ENCODE data around the gene CCDC184.
"Not testable (repeated sequence)": the region's sequence is repeated elsewhere in the genome, so short reads cannot be mapped to it uniquely, and the experiment has no call there.

Gene CCDC184

DNA sequence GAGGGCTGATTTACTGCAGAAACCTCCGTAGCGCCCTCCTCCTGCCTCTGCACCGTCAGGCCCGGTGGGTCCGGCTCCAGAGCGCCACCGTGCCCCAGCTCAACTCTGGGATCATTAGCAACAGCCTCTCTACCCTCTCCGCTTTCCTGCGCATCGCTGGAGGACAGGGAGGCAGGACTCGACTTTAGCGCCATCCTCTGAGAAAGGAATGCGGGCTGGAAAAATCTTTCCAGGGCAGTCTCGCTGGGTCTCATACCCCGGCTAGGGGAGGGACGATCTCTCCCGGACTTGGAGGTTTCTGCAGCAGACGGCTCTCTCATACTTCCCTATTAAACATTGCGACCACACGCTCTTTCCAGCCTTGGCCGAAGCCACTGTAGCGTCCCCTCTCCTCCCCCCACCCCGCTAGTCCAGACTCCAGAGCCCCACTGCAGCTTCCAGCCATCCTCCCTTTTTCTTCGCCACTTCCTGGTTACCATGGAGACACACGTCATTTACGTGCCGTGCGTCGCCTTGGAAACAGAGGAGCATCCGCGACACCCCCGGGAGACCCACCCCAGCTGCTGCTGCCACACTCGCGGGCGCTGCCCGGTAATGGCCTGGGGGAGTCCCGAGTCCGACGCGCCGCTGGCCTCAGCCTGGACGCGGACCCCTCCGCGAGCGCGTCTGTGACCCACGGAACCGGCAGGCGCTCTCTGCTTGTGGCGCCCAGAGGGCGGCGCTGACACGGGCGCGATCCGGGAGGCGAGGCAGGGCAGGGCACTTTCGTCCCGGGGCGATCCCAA, at the start of gene CCDC184:
TSS of gene CCDC184 (plus strand) at position 554 of the 785 bp plus-strand sequence. CDS start 479 bp downstream, outside the sequence.
- peak; percentile 61 for DNase-seq

- no peak for DNase-seq
Observed at GRCh38 chr12:48135027-48135426, 48.4 kb upstream of the CCDC184 start.

DNA sequence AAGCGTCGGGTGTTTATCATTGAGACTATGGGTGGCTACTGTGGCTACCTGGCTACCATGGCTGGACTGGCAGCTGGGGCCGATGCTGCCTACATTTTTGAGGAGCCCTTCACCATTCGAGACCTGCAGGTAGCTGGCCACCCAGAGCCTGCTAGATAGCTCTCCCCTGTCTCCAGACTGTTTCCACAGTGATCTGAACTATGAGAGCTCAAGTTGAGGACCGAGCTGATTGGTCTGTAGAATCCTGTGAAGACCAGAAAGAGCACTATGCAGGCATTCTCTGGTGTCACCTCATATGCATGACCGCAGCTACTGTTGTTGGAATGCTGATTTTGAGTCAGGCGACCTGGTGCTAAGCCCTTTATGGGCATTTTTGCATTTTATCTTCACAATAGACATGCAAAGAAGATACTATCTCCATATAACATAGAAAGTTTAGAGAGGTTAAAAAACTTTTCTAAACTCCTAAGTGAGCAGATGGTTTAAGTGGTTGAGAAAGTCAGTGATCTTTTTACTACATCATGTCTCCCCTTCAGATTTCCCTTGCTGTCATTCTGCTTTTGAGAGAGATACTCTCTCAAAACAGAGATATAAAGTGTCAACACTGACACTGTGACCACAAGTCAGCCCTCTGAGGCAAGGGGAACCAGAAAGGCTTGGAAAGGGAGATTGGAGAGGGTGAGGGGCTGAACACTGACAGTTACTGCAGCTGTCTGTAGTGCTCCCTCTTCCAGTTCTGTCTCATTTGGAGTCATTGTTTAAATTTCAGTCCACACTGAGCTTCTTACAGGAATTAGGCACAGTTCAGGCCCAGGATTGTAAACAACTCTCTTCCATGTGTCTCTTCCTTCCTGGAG, 40.4 kb upstream of the CCDC184 start:
- no peak for DNase-seq

DNA sequence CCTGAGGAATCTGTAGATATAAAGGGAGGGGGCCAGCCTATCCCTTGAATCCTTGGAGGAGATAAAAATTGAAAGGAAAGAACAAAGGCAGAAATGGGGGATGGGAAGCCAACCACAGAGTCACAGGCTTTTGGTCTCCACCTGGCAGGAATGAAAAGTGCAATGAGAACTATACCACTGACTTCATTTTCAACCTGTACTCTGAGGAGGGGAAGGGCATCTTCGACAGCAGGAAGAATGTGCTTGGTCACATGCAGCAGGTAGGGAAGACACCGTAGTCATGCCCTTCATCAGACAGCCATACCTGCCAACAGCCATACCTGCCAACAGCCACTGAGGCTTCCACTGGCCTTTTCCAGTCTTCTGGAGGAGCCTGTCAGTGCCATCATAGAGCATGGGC, 39.5 kb upstream of the CCDC184 start:
- DNase-seq = no peak

DNA sequence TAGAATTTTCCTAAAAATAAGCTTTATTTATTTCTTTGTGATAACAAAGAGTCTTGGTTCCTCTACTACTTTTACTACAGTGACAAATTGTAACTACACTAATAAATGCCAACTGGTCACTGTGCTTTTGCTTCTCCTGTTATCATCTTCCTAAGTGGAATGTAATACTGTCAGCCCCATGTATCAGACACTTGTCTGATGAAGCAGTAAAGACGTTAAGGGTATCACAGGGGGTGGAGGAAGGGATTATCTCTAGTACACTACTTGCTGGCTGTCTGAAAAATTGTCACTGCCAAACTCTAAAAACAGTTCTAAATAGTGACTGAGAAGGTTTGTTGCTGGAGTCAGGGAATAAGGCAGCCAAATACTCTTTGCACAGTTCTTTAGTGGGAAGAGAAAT, 37.5 kb upstream of the CCDC184 start:
- no peak for DNase-seq

DNA sequence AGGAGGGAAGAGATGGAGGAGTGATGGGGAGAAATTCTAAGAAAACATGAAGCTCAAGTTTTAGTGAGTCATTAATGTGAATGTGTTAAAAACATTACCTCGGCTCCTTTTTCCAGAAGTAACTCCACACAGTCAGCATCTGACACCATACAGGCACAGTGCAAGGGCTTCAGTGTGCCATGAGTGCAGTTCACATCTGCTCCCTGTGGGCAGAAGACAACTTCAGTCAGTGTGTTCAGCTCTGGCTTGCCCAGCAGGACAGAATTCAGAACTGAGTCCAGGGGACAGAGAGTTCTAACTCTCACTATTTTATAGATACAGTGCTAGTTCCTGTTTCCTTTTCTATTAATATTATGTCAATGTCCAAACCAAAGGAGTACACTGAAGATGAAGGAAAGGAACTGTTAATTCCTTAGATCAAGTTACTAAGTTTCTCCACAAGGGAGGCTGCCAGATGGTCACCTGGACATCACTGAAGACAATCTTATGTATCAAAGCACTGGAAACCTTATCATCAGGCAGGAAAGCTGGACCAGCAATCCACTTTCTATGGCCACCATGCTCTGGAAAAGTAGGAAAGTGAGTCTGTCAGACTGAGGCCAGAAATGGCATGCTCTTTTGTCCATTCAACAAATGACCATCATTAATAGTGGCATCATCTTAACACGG, 32.2 kb upstream of the CCDC184 start:
- no peak for DNase-seq

DNA sequence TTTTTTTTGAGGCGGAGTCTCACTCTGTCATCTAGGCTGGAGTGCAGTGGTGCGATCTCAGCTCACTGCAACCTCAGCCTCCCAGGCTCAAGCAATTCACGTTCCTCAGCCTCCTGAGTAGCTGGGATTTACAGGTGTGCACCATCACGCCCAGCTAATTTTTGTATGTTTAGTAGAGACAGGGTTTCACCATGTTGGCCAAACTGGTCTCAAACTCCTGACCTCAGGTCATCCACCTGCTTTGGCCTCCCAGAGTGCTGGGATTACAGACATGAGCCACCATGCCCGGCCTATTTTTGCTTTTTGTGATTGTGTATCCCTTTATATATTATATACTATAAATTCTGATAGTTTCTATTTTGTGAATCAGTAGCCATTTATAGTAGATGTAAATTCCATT, 27.7 kb upstream of the CCDC184 start:
- not testable (repeated sequence) for DNase-seq

GRCh38 chr12:48156652-48157017, 26.8 kb upstream of the CCDC184 start:
- DNase-seq = no peak

- DNase-seq = peak; percentile 98
Observed at GRCh38 chr12:48157018-48157888, 26.2 kb upstream of the CCDC184 start, which contains the start of gene ASB8. TSS of gene ASB8 (minus strand) at chr12:48157515. CDS start at chr12:48153496, 4,019 bp downstream.

DNA sequence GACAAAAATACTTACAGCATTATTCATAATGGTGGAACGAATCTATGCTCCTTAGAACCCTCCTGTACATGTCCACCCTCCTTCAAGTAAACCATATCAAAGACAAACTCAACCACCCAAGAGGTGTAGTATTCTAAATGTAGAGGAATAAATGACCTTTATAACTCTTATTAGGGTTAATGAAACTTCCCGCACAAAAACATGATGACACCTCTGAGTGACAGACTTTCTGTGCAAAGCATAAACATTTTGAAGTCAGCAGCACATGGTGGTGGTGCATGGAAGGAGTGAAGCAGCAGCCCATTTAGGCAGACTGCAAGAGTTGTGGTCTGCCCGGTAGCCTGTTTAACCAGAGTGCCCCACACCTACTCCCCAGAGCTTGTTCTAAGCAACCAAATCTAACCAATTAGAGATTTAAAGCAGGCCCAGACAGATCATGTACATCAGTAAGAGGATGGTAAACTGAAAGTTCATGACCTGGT, 25.5 kb upstream of the CCDC184 start:
- DNase-seq = no peak

- no peak for DNase-seq
Observed at GRCh38 chr12:48160046-48160445, 23.4 kb upstream of the CCDC184 start.

GRCh38 chr12:48160807-48161206, 22.6 kb upstream of the CCDC184 start:
- DNase-seq = peak; percentile 19

DNA sequence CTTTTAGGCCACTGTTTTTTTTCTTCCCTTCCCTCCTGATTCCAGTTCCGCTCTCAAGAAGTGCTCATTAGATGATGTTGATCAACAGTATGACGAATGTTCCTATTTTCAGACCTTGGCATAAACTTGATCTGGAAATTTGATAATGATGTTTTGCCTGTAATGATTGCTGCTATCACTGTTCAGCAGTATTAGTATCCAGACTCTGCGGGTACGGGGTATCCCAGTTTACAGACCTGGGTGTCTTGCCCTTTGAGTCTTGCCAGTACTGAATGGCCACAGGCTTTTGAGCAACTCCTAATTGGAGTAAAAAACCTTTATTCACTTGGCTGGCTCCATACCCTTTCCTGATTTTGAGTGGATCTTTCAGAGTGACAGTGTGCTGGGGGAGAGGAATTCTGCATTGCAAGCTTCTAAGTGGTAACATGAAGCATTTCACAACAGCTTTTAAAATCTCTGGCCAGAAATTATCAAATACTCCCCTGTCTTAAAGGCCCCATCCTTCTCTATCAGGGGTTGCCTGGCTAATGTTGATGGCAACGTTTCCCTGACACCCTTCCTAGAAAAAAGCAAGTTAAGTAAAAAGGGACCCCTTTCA, 20.2 kb upstream of the CCDC184 start:
- no peak for DNase-seq

- no peak for DNase-seq
Observed at GRCh38 chr12:48164451-48164850, 19.0 kb upstream of the CCDC184 start.

DNA sequence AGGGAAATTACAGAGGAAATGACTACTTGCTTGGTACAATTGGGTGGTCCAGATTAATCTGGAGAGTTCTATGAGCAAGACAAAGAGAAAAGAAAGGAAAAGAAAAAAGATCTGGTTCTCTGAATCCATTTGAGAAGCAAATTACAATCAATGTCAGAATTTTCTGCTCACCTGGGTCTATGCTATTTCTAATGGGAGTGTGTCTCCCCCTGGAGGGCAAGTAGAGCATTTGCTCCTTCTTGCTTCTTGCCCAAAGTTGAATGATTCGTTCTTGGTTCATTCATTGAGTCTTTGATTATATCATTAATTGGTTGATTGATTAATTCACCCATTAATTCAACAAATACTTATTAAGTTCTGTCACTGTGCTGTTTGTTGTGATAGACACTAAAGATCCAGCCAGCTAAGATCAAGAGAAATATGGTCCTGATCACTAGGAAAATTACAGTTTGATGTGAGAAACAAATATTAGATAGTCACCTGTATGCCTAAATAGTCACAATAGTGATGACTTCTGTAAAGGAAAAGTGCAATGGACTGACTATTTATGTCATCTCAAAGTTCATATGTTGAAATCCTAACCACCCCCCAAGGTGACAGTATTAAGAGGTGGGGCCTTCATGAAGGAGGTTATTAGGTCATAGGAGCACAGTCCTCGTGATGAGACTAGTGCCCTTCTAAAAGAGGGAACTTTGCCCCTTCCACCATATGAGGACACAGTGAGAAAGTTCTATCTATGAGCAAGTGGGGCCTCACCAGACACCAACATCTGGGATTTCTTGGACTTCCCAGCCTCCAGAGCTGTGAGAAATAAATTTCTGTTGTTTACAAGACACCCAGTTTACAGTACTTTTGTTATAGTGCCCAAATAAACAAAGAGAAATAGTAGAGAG, 18.1 kb upstream of the CCDC184 start:
- DNase-seq = peak; percentile 24

GRCh38 chr12:48169011-48169410, 14.4 kb upstream of the CCDC184 start:
- no peak for DNase-seq

DNA sequence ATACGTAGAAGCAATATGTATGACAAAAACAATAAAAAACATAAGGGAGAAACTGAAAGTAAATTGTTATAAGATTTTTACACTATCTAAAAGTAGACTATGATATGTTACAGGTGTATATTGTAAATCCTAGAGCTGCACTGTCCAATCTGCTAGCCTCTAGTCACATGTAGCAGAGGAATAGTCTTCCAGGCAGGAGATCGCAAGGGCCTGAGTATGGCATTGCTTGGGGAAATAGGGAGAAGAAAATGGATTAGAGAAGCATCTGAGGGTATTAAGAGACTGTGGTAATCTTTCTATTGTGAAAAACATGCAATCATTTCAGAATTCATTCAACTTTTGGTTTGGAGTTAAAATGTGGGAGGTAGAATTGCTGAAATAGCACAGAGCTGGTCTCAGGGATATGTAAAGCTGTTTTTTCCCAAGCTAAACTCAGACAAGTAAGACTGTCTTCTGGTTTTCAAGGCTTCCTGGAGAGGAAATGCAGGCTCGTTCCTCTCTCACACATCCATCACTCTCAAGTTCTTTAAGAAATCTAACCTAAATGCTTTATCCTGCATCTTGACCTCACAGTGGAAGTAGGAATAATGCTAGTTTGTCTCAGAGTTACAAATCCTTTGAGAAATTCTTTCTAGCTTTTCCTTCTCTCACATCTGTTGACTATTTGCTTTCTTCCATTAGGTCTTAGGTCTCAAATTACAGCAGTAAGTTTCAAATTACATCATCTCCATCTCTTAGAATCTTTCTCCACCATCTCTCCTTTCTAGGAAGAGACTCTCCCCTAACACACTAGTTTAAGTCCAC, 7.6 kb upstream of the CCDC184 start:
- DNase-seq = no peak

GRCh38 chr12:48176417-48176751, 7.1 kb upstream of the CCDC184 start:
- DNase-seq = no peak

DNA sequence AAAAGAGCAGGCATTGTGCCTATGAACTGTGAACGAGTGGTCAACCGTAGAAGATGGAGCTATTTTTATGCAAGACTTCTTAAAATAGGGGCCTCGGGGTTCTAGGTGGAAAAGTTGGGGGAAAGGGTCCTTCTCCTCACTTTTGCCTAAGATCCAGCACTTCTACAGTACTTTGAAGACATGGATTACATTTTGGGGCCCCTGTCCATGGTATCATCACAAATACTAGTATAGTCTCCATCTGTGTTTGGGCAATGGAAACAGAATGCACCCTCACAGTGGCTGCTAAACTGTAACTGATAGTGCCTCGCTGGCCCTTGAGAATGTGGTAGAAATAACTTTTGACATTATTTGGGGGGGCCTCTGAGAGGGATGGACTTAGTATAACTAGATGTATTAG, 5.5 kb upstream of the CCDC184 start:
- no peak for DNase-seq

GRCh38 chr12:48179466-48179865, 4.0 kb upstream of the CCDC184 start:
- no peak for DNase-seq
